Right ventricle myocardium superior (tissue), 1 donor: Measurements from ENCODE around the gene MCM6. TPM values are rescaled to one million over a fixed set of nuclear protein-coding genes. Genes with fewer than 3 reads are reported as not detected.
"Not testable (repeated sequence)": the region's sequence is repeated elsewhere in the genome, so short reads cannot be mapped to it uniquely, and the experiment has no call there.

Source experiments
- ATAC-seq: fragments of 200-7000 bp; cut with Tn5 transposase; one replicate; pipeline ENCODE4 v1.9.1; 2020; ENCODE audit warnings: mild to moderate bottlenecking; ENCODE audit not compliant: poor library complexity
- DNase-seq: peaks from one replicate; pipeline ENCODE4 v3.0.0-alpha.2; 2020
- intact Hi-C: fragments of 100-400 bp; cut with DNase I; formaldehyde crosslinking; loops from one replicate; pipeline ENCODE4 v1.11.2; 2022
- long read RNA-seq: library from polyadenylated mRNA; unstranded; transcript quantifications from one replicate; pipeline ENCODE4 v2.0.0, GENCODE V29; 2021
- total RNA-seq: library from RNA; stranded (reverse); fragmentation: NEBNext Ultra II Directional; extraction: Animal tissue kit (Norgen Biotek cat#: 25700); gene quantifications from one replicate; pipeline ENCODE4 v1.2.1, GENCODE V29; 2021
- donor health status: DM: no; HTN: yes; CAD: no; lungs with severe emphysema.

Gene MCM6
- 4.0 TPM for total RNA-seq
- long read RNA-seq, partial matches to known transcripts: 1 of 4 reads
- long read RNA-seq, other reads (novel, unspliced or antisense): 1 of 4 reads

- intact Hi-C loops: no loop called here
- ATAC-seq (peak; percentile 100), DNase-seq (peak; percentile 98)
Observed at GRCh38 chr2:135876066-135876711, at the start of gene MCM6. Gene MCM6, minus strand, starts transcription at chr2:135876443. Its CDS starts 78 bp downstream, at chr2:135876365.

GRCh38 chr2:135925571-135925970 lies 49.3 kb upstream of the MCM6 start:
- ATAC-seq (no peak), DNase-seq (no peak)
- intact Hi-C loops: no loop called here

GRCh38 chr2:135916207-135916606 lies 40.0 kb upstream of the MCM6 start:
- no peak for DNase-seq
- intact Hi-C loops: no loop called here
- no peak for ATAC-seq

GRCh38 chr2:135914485-135914884 lies 38.2 kb upstream of the MCM6 start:
- DNase-seq (no peak), ATAC-seq (no peak)
- intact Hi-C loops: loop anchor here (2.0 kb wide), 1 partner anchor 464 kb away; no protein-coding TSS in a partner anchor

GRCh38 chr2:135913727-135914365 lies 37.6 kb upstream of the MCM6 start:
- intact Hi-C loops: loop anchor here (2.0 kb wide), 1 partner anchor 465 kb away; no protein-coding TSS in a partner anchor
- ATAC-seq: no peak
- no peak for DNase-seq

GRCh38 chr2:135909976-135910375 lies 33.7 kb upstream of the MCM6 start:
- ATAC-seq (no peak), DNase-seq (no peak)
- intact Hi-C loops: no loop called here

- DNase-seq (no peak), ATAC-seq (no peak)
- intact Hi-C loops: no loop called here
Observed at GRCh38 chr2:135905679-135906078, 29.4 kb upstream of the MCM6 start.

- no peak for ATAC-seq
- DNase-seq: no peak
- intact Hi-C loops: no loop called here
Observed at GRCh38 chr2:135904341-135904989, 28.2 kb upstream of the MCM6 start.

GRCh38 chr2:135903650-135904049 lies 27.4 kb upstream of the MCM6 start:
- no peak for ATAC-seq
- DNase-seq: no peak
- intact Hi-C loops: no loop called here

GRCh38 chr2:135899567-135899966 lies 23.3 kb upstream of the MCM6 start:
- ATAC-seq: no peak
- no peak for DNase-seq
- intact Hi-C loops: no loop called here

- DNase-seq: no peak
- ATAC-seq: no peak
- intact Hi-C loops: no loop called here
Observed at GRCh38 chr2:135898234-135898786, 22.1 kb upstream of the MCM6 start.

GRCh38 chr2:135894930-135895329 lies 18.7 kb upstream of the MCM6 start:
- DNase-seq: no peak
- no peak for ATAC-seq
- intact Hi-C loops: no loop called here

- DNase-seq (no peak), ATAC-seq (no peak)
- intact Hi-C loops: no loop called here
Observed at GRCh38 chr2:135893374-135893794, 17.1 kb upstream of the MCM6 start.

- DNase-seq (no peak), ATAC-seq (no peak)
- intact Hi-C loops: no loop called here
Observed at GRCh38 chr2:135890835-135891234, 14.6 kb upstream of the MCM6 start.

GRCh38 chr2:135890149-135890548 lies 13.9 kb upstream of the MCM6 start:
- intact Hi-C loops: no loop called here
- peak; percentile 75 for ATAC-seq

GRCh38 chr2:135888587-135888986 lies 12.3 kb upstream of the MCM6 start:
- DNase-seq, ATAC-seq, intact Hi-C loops: not testable (repeated sequence)

More at GRCh38 chr2:135890149-135890548, 13.9 kb upstream of the MCM6 start:
- no peak for DNase-seq

GRCh38 chr2:135885709-135886108 lies 9.5 kb upstream of the MCM6 start:
- intact Hi-C loops: no loop called here
- DNase-seq (no peak), ATAC-seq (no peak)

- intact Hi-C loops: no loop called here
- ATAC-seq (no peak), DNase-seq (no peak)
Observed at GRCh38 chr2:135882415-135882814, 6.2 kb upstream of the MCM6 start.

- DNase-seq, intact Hi-C loops, ATAC-seq: not testable (repeated sequence)
Observed at GRCh38 chr2:135876770-135877169, 527 bp upstream of the MCM6 start.
